ENCODE data around the gene KCND2.

DNA sequence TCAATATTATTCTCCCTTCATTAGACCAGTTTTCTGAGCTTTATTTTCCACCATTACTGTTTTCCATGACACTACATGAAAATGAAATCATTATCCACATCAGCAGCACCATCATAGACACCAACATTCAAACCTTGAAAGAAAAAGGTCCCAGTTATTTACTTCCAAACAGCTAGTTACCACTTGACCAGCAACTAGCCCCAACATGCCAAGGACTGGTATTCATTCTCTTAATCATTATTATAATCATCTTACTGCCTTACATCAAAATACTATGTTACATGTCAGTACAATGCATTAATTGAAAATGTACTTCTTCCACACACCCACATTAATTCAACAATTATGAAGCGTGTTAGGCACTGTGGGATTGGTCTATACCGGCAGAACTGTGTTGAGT lies 385.5 kb downstream of the KCND2 start:
- TF ChIP-seq RAD21 (IDR thresholded peaks at IDR 0.05; ENCODE audit: low read depth) (no peak), TAF1 (IDR thresholded peaks at IDR 0.05; ENCODE audit: low read depth) (no peak), EGR1 (IDR thresholded peaks at IDR 0.05) (no peak)
